K562 (cell line): ENCODE results near the gene ROBO1. TPM values are rescaled to one million over a fixed set of nuclear protein-coding genes. Genes with fewer than 3 reads are reported as not detected.

ENCODE experiments used
- ATAC-seq: fragments of 200-7000 bp; cut with Tn5 transposase; 3 replicates; pipeline ENCODE4 v1.9.1; 2020; ENCODE audit warnings: moderate library complexity
- BruUV-seq: library from RNA; stranded (reverse); fragments of 400-500 nt; replicated peaks from 2 replicates; lab custom pipeline; 2021; lab: Mats Ljungman, UMichigan
- CTCF ChIA-PET: fragments of 300-600 bp; formaldehyde crosslinking; extraction: SDS; loops from one replicate; lab custom pipeline; 2021; ENCODE audit warnings: low intra/inter-chr PET ratio; lab: Yijun Ruan, JAX
- POLR2A ChIA-PET: fragments of 300-600, 350-650 bp; sonication (Branson Sonifier 250); formaldehyde crosslinking; extraction: SDS; loops from one replicate; lab custom pipeline; 2021; ENCODE audit warnings: antibody characterized with exemption, inconsistent platforms; lab: Yijun Ruan, JAX
- DNase-seq, 4 experiments: peaks; one replicate each; pipeline versions ENCODE4 v3.0.0 to v3.0.0-alpha.2; 2011 to 2018; ENCODE audit warnings: low spot score in 3 of 4, mixed read lengths in 3 of 4; ENCODE audit errors: extremely low read depth in 1 of 4
- FAIRE-seq: peaks from 2 replicates; lab custom pipeline; 2011; peaks lifted over from hg19 to GRCh38; lab: Jason Lieb, UNC
- H2AFZ ChIP-seq: 2 replicates; pipeline ENCODE4 v1.6.0; 2011; ENCODE audit warnings: low read depth, low read length, control low read depth, inconsistent platforms
- H3K27ac ChIP-seq: fragments of 200-600 bp; 3 replicates; pipeline ENCODE4 v1.8.0; 2011; ENCODE audit warnings: low read depth, mild to moderate bottlenecking, control low read depth, inconsistent platforms, low read length, moderate library complexity, mixed read lengths; ENCODE audit errors: extremely low read depth
- H3K27me3 ChIP-seq, 2 experiments: fragments of 300-600 bp in 1 of 2; 2 replicates in 1 of 2; 3 replicates in 1 of 2; pipeline versions ENCODE4 v1.6.0 to v1.8.0; 2011; ENCODE audit warnings: inconsistent platforms in 2 of 2, low read length in 2 of 2, mild to moderate bottlenecking in 1 of 2, mixed read lengths in 1 of 2, moderate library complexity in 1 of 2; ENCODE audit not compliant: control insufficient read depth in 2 of 2, insufficient read depth in 2 of 2
- H3K36me3 ChIP-seq: fragments of 300-600 bp; 3 replicates; pipeline ENCODE4 v1.8.0; 2011; ENCODE audit warnings: mild to moderate bottlenecking, low read length, inconsistent platforms; ENCODE audit not compliant: control insufficient read depth, insufficient read depth
- H3K4me1 ChIP-seq, 2 experiments: fragments of 200-600 bp in 1 of 2; replicated peaks in 1 of 2; 2 replicates in 1 of 2; 3 replicates in 1 of 2; pipeline versions ENCODE4 v1.5.1 to v1.8.0; 2011; ENCODE audit warnings: inconsistent platforms in 2 of 2, low read length in 2 of 2, mild to moderate bottlenecking in 1 of 2, mixed read lengths in 1 of 2, moderate library complexity in 1 of 2; ENCODE audit not compliant: control insufficient read depth in 2 of 2, insufficient read depth in 2 of 2
- H3K4me2 ChIP-seq: 2 replicates; pipeline ENCODE4 v1.6.1; 2011; ENCODE audit warnings: low read length, control low read depth, inconsistent platforms, mixed read lengths; ENCODE audit not compliant: insufficient read depth
- H3K4me3 ChIP-seq: fragments of 200-600 bp; sonication (generic), shearing (Covaris generic); 2 replicates; pipeline ENCODE4 v1.5.1; 2016; ENCODE audit warnings: control low read depth, inconsistent platforms
- H3K79me2 ChIP-seq: fragments of 200-600 bp; 3 replicates; pipeline ENCODE4 v1.8.0; 2011; ENCODE audit warnings: low read length, inconsistent platforms; ENCODE audit not compliant: control insufficient read depth, insufficient read depth
- H3K9ac ChIP-seq, 2 experiments: 2 replicates each; pipeline versions ENCODE4 v1.6.0 to v1.6.1; 2011; ENCODE audit warnings: low read depth in 2 of 2, low read length in 2 of 2, control low read depth in 1 of 2, inconsistent platforms in 1 of 2, mild to moderate bottlenecking in 1 of 2, mixed read lengths in 1 of 2; ENCODE audit not compliant: insufficient read depth in 1 of 2
- H3K9me1 ChIP-seq: one replicate; pipeline ENCODE4 v1.6.0; 2011; ENCODE audit warnings: inconsistent platforms, mild to moderate bottlenecking, low read length, moderate library complexity; ENCODE audit not compliant: control insufficient read depth, insufficient read depth
- H3K9me3 ChIP-seq: replicated peaks from 2 replicates; pipeline ENCODE4 v1.5.1; 2011; ENCODE audit warnings: low read depth, low read length, inconsistent platforms; ENCODE audit not compliant: control insufficient read depth, insufficient read depth
- H4K20me1 ChIP-seq: replicated peaks from 2 replicates; pipeline ENCODE4 v1.6.1; 2011; ENCODE audit warnings: low read length, inconsistent platforms, mixed read lengths; ENCODE audit not compliant: control insufficient read depth, insufficient read depth
- EP300 ChIP-seq: IDR thresholded peaks from 2 replicates; pipeline ENCODE4 v1.6.1; 2012; ENCODE audit warnings: low read length, improper control_type of control experiment
- RB1 ChIP-seq: fragments of 450-650 bp; IDR thresholded peaks from 2 replicates; pipeline ENCODE4 v1.6.1; 2017; ENCODE audit warnings: low read depth, mild to moderate bottlenecking
- TFAM ChIP-seq: fragments of 250-450 bp; sonication (Bioruptor Pico); conservative IDR thresholded peaks from 2 replicates; pipeline ENCODE4 v1.5.0; 2021; ENCODE audit warnings: mild to moderate bottlenecking, moderate library complexity
- ZNF311 ChIP-seq: fragments of 250-450 bp; sonication (Bioruptor Pico); IDR thresholded peaks from 2 replicates; pipeline ENCODE4 v1.4.0; 2020; ENCODE audit warnings: mild to moderate bottlenecking, moderate library complexity
- in situ Hi-C: fragments of 300-500 bp; cut with MboI; formaldehyde crosslinking; loops from 4 replicates; pipeline ENCODE4 v1.15.0; 2018; ENCODE audit warnings: inconsistent platforms, mixed read lengths
- intact Hi-C: fragments of 100-400 bp; cut with micrococcal nuclease; formaldehyde crosslinking; loops from 2 replicates; pipeline ENCODE4 v1.14.2; 2022
- polyA plus RNA-seq, 8 experiments: library from polyadenylated mRNA; depleted of rRNA in 4 of 8; stranded (reverse) in 5 of 8; unstranded in 3 of 8; fragments of >200 nt; fragmentation: Nextera tagmentation in 2 of 8; fragmentation: Illumina TruSeq in 1 of 8; extraction: Ambion mirVana in 2 of 8; extraction: Trizol in 1 of 8; gene quantifications; 2 replicates each; pipeline versions ENCODE4 v1.2.1 to v1.2.3, GENCODE V29; 2011 to 2014; ENCODE audit warnings: inconsistent platforms in 1 of 8, missing spikeins in 1 of 8
- total RNA-seq, 7 experiments: library from RNA; depleted of rRNA in 6 of 7; stranded (reverse); fragments of >200 nt in 6 of 7; fragmentation: Illumina TruSeq in 2 of 7; extraction: Trizol in 2 of 7; gene quantifications; 2 replicates each; pipeline versions ENCODE4 v1.2.1 to v1.2.3, GENCODE V29; 2011 to 2021; ENCODE audit warnings: low replicate concordance in 1 of 7
- TF ChIP-seq, protein P1 (sequence below): fragments of 450-650 bp; IDR thresholded peaks from 2 replicates; pipeline ENCODE4 v1.6.1; 2018; ENCODE audit not compliant: partially characterized antibody
- TF ChIP-seq, protein P2 (sequence below): fragments of 450-650 bp; IDR thresholded peaks from 2 replicates; pipeline ENCODE4 v1.6.1; 2016
- TF ChIP-seq, protein P3 (sequence below): fragments of 250-450 bp; sonication (Bioruptor Pico); IDR thresholded peaks from 2 replicates; pipeline ENCODE4 v1.8.0; 2022; ENCODE audit warnings: moderate library complexity, mild to moderate bottlenecking, inconsistent platforms

ROBO1 gene
- total and polyA plus RNA-seq, 9 of the 15 experiments (the other 6 are each of a cell fraction or from before 2014, with no cell fraction given), result 0.01 to 0.53 (median 0.17) TPM; not detected in 5

DNA sequence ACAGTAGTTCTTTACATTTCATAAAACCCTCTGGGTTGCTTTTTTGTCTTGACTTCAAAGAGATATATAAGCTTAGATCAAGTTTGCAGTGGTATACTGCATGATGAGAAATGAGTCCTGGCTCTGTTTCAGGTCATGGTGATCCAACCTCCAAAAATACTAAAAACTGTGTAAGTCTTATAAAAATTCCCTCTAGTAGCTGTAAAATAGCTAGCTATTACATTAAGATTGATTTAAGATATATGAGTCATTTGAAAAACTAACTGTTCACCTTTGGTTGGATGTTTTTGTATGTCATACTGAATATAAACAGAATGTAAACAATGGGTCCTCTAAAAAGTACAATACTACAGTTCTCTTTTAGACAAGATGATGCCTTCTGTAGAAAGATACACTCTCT is 879.2 kb downstream of the ROBO1 start:
- Histone ChIP-seq H4K20me1 (no peaks in the 10 kb centered on the region), H3K4me2 (no peak overlapping the region), H3K27me3 (no peaks in the 10 kb centered on the region), H3K9me3 (no peaks in the 10 kb centered on the region), H2AFZ (no peak overlapping the region), H3K79me2 (no peaks in the 10 kb centered on the region), H3K27ac (no peak overlapping the region), H3K9me1 (no peaks in the 10 kb centered on the region), H3K4me3 (no peak overlapping the region), H3K36me3 (no peaks in the 10 kb centered on the region), H3K4me1 (no peaks in the 10 kb centered on the region), H3K9ac (no peak overlapping the region)
- no TSS peak for BruUV-seq
- FAIRE-seq (no peak), DNase-seq (no peak), ATAC-seq (no peak)
- POLR2A ChIA-PET, result no interaction called here
- in situ Hi-C loops (no loop called here), intact Hi-C loops (no loop called here)
- no peak for TF ChIP-seq EP300
- no peak for TF ChIP-seq RB1
- TF ChIP-seq, protein P1, sequence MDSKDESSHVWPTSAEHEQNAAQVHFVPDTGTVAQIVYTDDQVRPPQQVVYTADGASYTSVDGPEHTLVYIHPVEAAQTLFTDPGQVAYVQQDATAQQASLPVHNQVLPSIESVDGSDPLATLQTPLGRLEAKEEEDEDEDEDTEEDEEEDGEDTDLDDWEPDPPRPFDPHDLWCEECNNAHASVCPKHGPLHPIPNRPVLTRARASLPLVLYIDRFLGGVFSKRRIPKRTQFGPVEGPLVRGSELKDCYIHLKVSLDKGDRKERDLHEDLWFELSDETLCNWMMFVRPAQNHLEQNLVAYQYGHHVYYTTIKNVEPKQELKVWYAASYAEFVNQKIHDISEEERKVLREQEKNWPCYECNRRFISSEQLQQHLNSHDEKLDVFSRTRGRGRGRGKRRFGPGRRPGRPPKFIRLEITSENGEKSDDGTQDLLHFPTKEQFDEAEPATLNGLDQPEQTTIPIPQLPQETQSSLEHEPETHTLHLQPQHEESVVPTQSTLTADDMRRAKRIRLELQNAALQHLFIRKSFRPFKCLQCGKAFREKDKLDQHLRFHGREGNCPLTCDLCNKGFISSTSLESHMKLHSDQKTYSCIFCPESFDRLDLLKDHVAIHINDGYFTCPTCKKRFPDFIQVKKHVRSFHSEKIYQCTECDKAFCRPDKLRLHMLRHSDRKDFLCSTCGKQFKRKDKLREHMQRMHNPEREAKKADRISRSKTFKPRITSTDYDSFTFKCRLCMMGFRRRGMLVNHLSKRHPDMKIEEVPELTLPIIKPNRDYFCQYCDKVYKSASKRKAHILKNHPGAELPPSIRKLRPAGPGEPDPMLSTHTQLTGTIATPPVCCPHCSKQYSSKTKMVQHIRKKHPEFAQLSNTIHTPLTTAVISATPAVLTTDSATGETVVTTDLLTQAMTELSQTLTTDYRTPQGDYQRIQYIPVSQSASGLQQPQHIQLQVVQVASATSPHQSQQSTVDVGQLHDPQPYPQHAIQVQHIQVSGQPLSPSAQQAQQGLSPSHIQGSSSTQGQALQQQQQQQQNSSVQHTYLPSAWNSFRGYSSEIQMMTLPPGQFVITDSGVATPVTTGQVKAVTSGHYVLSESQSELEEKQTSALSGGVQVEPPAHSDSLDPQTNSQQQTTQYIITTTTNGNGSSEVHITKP, result no peak
- no peak for TF ChIP-seq ZNF311
- TF ChIP-seq, protein P2, sequence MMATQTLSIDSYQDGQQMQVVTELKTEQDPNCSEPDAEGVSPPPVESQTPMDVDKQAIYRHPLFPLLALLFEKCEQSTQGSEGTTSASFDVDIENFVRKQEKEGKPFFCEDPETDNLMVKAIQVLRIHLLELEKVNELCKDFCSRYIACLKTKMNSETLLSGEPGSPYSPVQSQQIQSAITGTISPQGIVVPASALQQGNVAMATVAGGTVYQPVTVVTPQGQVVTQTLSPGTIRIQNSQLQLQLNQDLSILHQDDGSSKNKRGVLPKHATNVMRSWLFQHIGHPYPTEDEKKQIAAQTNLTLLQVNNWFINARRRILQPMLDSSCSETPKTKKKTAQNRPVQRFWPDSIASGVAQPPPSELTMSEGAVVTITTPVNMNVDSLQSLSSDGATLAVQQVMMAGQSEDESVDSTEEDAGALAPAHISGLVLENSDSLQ, result no peak
- TF ChIP-seq, protein P3, sequence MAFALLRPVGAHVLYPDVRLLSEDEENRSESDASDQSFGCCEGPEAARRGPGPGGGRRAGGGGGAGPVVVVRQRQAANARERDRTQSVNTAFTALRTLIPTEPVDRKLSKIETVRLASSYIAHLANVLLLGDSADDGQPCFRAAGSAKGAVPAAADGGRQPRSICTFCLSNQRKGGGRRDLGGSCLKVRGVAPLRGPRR (CRISPR knock-in tag), result no peak
- TF ChIP-seq TFAM (CRISPR knock-in tag), result no peak
- CTCF ChIA-PET, result no interaction called here
